ENCODE results near the gene NEURL4.

Gene NEURL4

DNA sequence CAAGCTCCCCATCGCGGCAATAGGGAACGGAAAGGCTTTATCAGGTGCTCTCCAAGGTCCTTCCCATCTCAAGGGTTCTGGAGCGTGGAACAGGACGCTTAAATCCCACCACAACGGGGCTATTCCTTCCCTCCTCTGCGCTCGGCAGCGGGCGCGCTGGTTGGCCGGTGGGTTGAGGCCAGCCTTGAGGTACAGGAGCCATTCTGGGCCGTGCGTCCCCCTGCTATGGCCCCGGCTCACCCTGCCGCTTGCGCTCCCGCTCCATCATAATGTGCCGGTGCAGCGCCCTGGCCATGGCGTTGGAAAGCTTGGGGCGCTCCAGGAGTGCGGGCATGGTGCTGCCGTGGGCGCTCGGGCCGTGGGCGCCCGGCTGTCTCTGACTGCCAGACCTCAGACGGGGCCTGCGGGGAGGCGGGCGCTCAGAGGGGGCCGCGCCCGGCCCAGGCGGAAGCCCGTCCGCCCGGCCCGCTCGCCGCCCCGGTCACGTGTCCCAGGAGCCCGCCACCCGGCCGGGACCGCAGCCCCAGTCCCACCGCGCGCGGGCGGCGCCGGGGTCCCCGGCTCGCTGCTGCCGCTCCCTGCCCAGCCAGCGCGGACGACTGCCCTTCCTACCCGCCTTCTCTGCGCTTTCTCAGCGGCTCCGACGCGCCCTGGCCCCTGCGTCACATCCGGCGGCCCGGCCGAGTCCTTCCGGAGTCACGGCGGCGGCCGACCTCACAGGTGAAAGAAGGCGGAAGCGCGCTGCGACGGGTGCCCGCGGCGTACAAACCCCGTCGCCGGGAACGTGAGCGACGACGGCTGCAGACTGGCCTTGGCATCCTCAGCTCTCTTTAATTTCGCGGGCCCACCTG is 14.2 kb downstream of the NEURL4 start, which contains the start of gene GPS2:
TSS of gene GPS2 (minus strand) at position 642 of the 851 bp plus-strand sequence. CDS start at position 334, 308 bp downstream.
- Histone ChIP-seq H2AFZ (ENCODE audit: low read depth) (no peak within 1 kb of the TSS), H3K27me3 (ENCODE audit: insufficient read depth, low read depth) (no peaks in the 10 kb centered on the region), H3K9ac (no peak within 1 kb of the TSS), H3K4me3 (IDR thresholded peaks at IDR 0.05; ENCODE audit: insufficient read depth, low read depth, low read length) (no peak within 1 kb of the TSS), H3K36me3 (ENCODE audit: insufficient read depth) (no peaks in the 10 kb centered on the region), H3K27ac (no peak within 1 kb of the TSS), H3K79me2 (ENCODE audit: insufficient read depth, low read depth) (peaks cover 7% of the 10 kb centered on the region; the same call in 1 of the 2 replicates), H4K20me1 (ENCODE audit: insufficient read depth) (no peaks in the 10 kb centered on the region), H3K4me1 (ENCODE audit: low read depth, poor library complexity, severe bottlenecking) (peaks cover 3% of the 10 kb centered on the region), H3K4me2 (no peak within 1 kb of the TSS; the same call in 1 of the 2 replicates)
- TF ChIP-seq, protein P1, sequence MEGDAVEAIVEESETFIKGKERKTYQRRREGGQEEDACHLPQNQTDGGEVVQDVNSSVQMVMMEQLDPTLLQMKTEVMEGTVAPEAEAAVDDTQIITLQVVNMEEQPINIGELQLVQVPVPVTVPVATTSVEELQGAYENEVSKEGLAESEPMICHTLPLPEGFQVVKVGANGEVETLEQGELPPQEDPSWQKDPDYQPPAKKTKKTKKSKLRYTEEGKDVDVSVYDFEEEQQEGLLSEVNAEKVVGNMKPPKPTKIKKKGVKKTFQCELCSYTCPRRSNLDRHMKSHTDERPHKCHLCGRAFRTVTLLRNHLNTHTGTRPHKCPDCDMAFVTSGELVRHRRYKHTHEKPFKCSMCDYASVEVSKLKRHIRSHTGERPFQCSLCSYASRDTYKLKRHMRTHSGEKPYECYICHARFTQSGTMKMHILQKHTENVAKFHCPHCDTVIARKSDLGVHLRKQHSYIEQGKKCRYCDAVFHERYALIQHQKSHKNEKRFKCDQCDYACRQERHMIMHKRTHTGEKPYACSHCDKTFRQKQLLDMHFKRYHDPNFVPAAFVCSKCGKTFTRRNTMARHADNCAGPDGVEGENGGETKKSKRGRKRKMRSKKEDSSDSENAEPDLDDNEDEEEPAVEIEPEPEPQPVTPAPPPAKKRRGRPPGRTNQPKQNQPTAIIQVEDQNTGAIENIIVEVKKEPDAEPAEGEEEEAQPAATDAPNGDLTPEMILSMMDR (conservative IDR thresholded peaks at IDR 0.05; ENCODE audit: low read depth, low read length), result no peak

GRCh38 chr17:7313890-7314718 is 15.0 kb downstream of the NEURL4 start:
- H3K36me3 ChIP-seq (ENCODE audit: insufficient read depth), result no peaks in the 10 kb centered on the region

DNA sequence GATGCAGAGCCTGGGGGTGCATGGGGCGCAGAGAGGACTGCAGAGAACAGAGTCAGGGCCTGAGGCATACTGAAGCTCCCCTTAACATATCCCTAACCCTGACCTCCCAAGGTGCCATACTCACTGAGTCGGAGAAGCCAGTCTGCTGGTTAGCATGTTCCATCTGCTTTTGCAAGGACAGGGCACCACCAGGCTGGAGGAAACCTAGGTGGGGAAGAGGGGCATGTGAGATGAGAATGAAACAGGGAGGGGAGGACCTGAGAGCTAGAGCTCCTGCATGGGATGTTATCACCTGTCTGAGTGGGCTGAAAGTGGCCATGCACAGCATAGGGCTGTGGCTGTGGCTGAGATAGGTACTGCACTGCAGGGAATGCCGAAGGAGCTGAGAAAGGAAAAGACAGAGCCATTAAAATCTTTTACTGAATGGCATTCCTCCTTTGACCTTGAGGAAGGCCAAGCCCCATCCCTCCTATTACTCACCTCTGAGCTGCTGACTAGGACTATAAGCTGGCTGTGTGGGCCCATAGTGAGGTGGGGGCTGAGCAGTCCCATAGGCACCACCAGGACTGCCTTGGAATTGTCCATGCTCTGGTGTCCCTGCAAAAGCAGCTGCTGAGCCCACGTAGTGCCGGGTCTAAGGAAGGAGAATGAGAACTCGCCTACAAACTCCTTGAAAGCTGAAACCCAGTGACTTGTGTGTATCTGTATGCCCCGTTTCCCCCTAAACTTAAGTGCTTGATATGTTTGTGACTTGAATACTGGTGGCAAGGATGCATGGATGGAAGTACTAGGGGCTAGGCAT is 15.8 kb downstream of the NEURL4 start:
- Histone ChIP-seq H3K27ac (no peak overlapping the region), H3K4me2 (no peak overlapping the region), H4K20me1 (ENCODE audit: insufficient read depth) (no peaks in the 10 kb centered on the region), H2AFZ (ENCODE audit: low read depth) (no peak overlapping the region), H3K4me1 (ENCODE audit: low read depth, poor library complexity, severe bottlenecking) (peaks cover 11% of the 10 kb centered on the region), H3K9ac (no peak overlapping the region), H3K27me3 (ENCODE audit: insufficient read depth, low read depth) (no peaks in the 10 kb centered on the region), H3K36me3 (ENCODE audit: insufficient read depth) (no peaks in the 10 kb centered on the region), H3K79me2 (ENCODE audit: insufficient read depth, low read depth) (peaks cover 16% of the 10 kb centered on the region; the same call in 1 of the 2 replicates), H3K4me3 (IDR thresholded peaks at IDR 0.05; ENCODE audit: insufficient read depth, low read depth, low read length) (no peak overlapping the region)
- TF ChIP-seq, protein P1 (conservative IDR thresholded peaks at IDR 0.05; ENCODE audit: low read depth, low read length), result no peak

More at GRCh38 chr17:7313890-7314718, 15.0 kb downstream of the NEURL4 start:
- Histone ChIP-seq H4K20me1 (ENCODE audit: insufficient read depth) (no peaks in the 10 kb centered on the region), H3K79me2 (ENCODE audit: insufficient read depth, low read depth) (peaks cover 16% of the 10 kb centered on the region; the same call in 1 of the 2 replicates), H3K4me3 (IDR thresholded peaks at IDR 0.05; ENCODE audit: insufficient read depth, low read depth, low read length) (no peak overlapping the region), H3K27ac (no peak overlapping the region), H2AFZ (ENCODE audit: low read depth) (no peak overlapping the region), H3K27me3 (ENCODE audit: insufficient read depth, low read depth) (no peaks in the 10 kb centered on the region), H3K4me2 (no peak overlapping the region; the same call in 1 of the 2 replicates), H3K9ac (no peak overlapping the region), H3K4me1 (ENCODE audit: low read depth, poor library complexity, severe bottlenecking) (peaks cover 11% of the 10 kb centered on the region)
- TF ChIP-seq, protein P1 (conservative IDR thresholded peaks at IDR 0.05; ENCODE audit: low read depth, low read length), result no peak
